Upper lobe of left lung (tissue), 6 donors: ENCODE measurements around the gene RB1. TPM values are rescaled to one million over a fixed set of nuclear protein-coding genes. Genes with fewer than 3 reads are reported as not detected.
A peak's percentile ranks its signal among the peaks of the same experiment; 100 is the strongest.

Source experiments
- ATAC-seq, 2 donors: fragments of 200-7000 bp; cut with Tn5 transposase; one replicate each; pipeline ENCODE4 v1.9.1; 2022; ENCODE audit warnings: mild to moderate bottlenecking in 2 of 2, moderate library complexity in 2 of 2; ENCODE audit not compliant: low FRiP score in 2 of 2
- DNase-seq, 2 donors: peaks; one replicate each; pipeline ENCODE4 v3.0.0-alpha.2; 2019 to 2020
- H3K27ac ChIP-seq, 4 donors: fragments of 200-600 bp; sonication (generic); one replicate each; pipeline ENCODE4 v1.5.1; 2016 to 2019
- H3K27me3 ChIP-seq, 4 donors: fragments of 200-600 bp; sonication (generic); one replicate each; pipeline ENCODE4 v1.5.1; 2017 to 2019
- H3K36me3 ChIP-seq, 4 donors: fragments of 200-600 bp; sonication (generic); one replicate each; pipeline ENCODE4 v1.5.1; 2016 to 2019
- H3K4me1 ChIP-seq, 4 donors: fragments of 200-600 bp; sonication (generic); one replicate each; pipeline ENCODE4 v1.5.1; 2018 to 2019
- H3K4me3 ChIP-seq, 4 donors: fragments of 200-600 bp; sonication (generic); one replicate each; pipeline ENCODE4 v1.5.1; 2017 to 2019; ENCODE audit warnings: mild to moderate bottlenecking in 2 of 4, moderate library complexity in 1 of 4
- H3K9me3 ChIP-seq, 4 donors: fragments of 200-600 bp; sonication (generic); one replicate each; pipeline ENCODE4 v1.5.1; 2018 to 2019
- CTCF ChIP-seq, 6 experiments: fragments of 450-650 bp in 4 of 6; fragments of 200-600 bp in 2 of 6; sonication (generic) in 2 of 6; IDR thresholded peaks; one replicate each; pipeline ENCODE4 v1.5.1; 2016 to 2019; ENCODE audit warnings: antibody characterized with exemption in 6 of 6
- EP300 ChIP-seq, 4 donors: sonication (generic); formaldehyde crosslinking; IDR thresholded peaks; one replicate each; pipeline ENCODE4 v1.5.1; 2017; ENCODE audit warnings: antibody characterized with exemption in 4 of 4, control low read depth in 2 of 4
- POLR2A ChIP-seq, 4 donors: fragments of 450-650 bp; IDR thresholded peaks; one replicate each; pipeline ENCODE4 v1.5.1; 2016 to 2017; ENCODE audit warnings: antibody characterized with exemption in 4 of 4, mild to moderate bottlenecking in 2 of 4
- POLR2AphosphoS5 ChIP-seq, 2 donors: sonication (generic); formaldehyde crosslinking; IDR thresholded peaks; one replicate each; pipeline ENCODE4 v1.5.1; 2017; ENCODE audit warnings: antibody characterized with exemption in 2 of 2
- WGBS, 2 donors: methylation state at CpG; one replicate each; pipeline ENCODE4 v1.1.5; 2017 to 2018; 5-methylcytosine and 5-hydroxymethylcytosine counted together
- total RNA-seq, 6 donors: library from RNA; depleted of rRNA in 4 of 6; stranded (reverse); fragments of >200 nt in 4 of 6; gene quantifications; one replicate each; pipeline versions ENCODE4 v1.1.0 to v1.2.1, GENCODE V29; 2016 to 2021
- donor health status: DM: no; HTN: no; CAD: no; lungs with moderate emphysema.
- donor health status: DM: no; HTN: yes; CAD: no; lungs with severe emphysema.

RB1 gene
- total RNA-seq, 6 donors from 2014 or later, result 20.2 to 46.6 (median 32.9) TPM

- Histone ChIP-seq H3K36me3 (no peaks in the 10 kb centered on the region), H3K27me3 (no peaks in the 10 kb centered on the region), H3K4me1 (peaks cover 0 to 19% (median 9%) of the 10 kb centered on the region in 4 donors), H3K27ac (no peak overlapping the region), H3K4me3 (no peak overlapping the region), H3K9me3 (no peaks in the 10 kb centered on the region)
- TF ChIP-seq EP300 (IDR thresholded peaks at IDR 0.05), result no peak
- TF ChIP-seq POLR2A (IDR thresholded peaks at IDR 0.05), result no peak
- no peak for TF ChIP-seq CTCF (IDR thresholded peaks at IDR 0.05)
- no peak for TF ChIP-seq POLR2AphosphoS5 (IDR thresholded peaks at IDR 0.05)
- 90 to 93% methylated on average over 3 of the region's 3 CpGs for WGBS, 2 donors
- ATAC-seq (no peak), DNase-seq (no peak)
Observed at GRCh38 chr13:48429036-48429435, 125.5 kb downstream of the RB1 start.

GRCh38 chr13:48429886-48430285 lies 126.3 kb downstream of the RB1 start:
- H3K27me3 ChIP-seq, result no peaks in the 10 kb centered on the region
- peaks cover 0 to 19% (median 9%) of the 10 kb centered on the region in 4 donors for H3K4me1 ChIP-seq
- no peak overlapping the region for H3K27ac ChIP-seq
- DNase-seq (no peak), ATAC-seq (no peak)
- H3K36me3 ChIP-seq, result no peaks in the 10 kb centered on the region
- no peak for TF ChIP-seq POLR2A (IDR thresholded peaks at IDR 0.05)
- no peak for TF ChIP-seq EP300 (IDR thresholded peaks at IDR 0.05)
- no peak for TF ChIP-seq CTCF (IDR thresholded peaks at IDR 0.05)
- TF ChIP-seq POLR2AphosphoS5 (IDR thresholded peaks at IDR 0.05), result no peak
- H3K9me3 ChIP-seq, result no peaks in the 10 kb centered on the region
- no peak overlapping the region for H3K4me3 ChIP-seq

GRCh38 chr13:48431431-48431830 lies 127.9 kb downstream of the RB1 start:
- WGBS, 2 donors, result 47 to 48% methylated on average over 5 of the region's 5 CpGs
- no peaks in the 10 kb centered on the region for H3K36me3 ChIP-seq
- peak overlapping the region in 3 of 4 donors; percentile 26 to 51 (median 49) for H3K27ac ChIP-seq
- no peaks in the 10 kb centered on the region for H3K27me3 ChIP-seq
- peaks cover 8 to 23% (median 13%) of the 10 kb centered on the region in 4 donors for H3K4me1 ChIP-seq
- H3K9me3 ChIP-seq, result no peaks in the 10 kb centered on the region
- no peak for DNase-seq
- TF ChIP-seq CTCF (IDR thresholded peaks at IDR 0.05) (no peak), POLR2A (IDR thresholded peaks at IDR 0.05) (no peak), POLR2AphosphoS5 (IDR thresholded peaks at IDR 0.05) (no peak), EP300 (IDR thresholded peaks at IDR 0.05) (no peak)
- no peak overlapping the region for H3K4me3 ChIP-seq
- ATAC-seq, result no peak

- TF ChIP-seq EP300 (IDR thresholded peaks at IDR 0.05), result no peak
- TF ChIP-seq POLR2AphosphoS5 (IDR thresholded peaks at IDR 0.05), result no peak
- no peak for TF ChIP-seq POLR2A (IDR thresholded peaks at IDR 0.05)
- no peak for TF ChIP-seq CTCF (IDR thresholded peaks at IDR 0.05)
- Histone ChIP-seq H3K36me3 (no peaks in the 10 kb centered on the region), H3K4me3 (no peak overlapping the region), H3K27me3 (no peaks in the 10 kb centered on the region), H3K4me1 (peaks cover 12 to 29% (median 17%) of the 10 kb centered on the region in 4 donors), H3K27ac (peak overlapping the region in 3 of 4 donors; percentile 26 to 51 (median 49)), H3K9me3 (no peaks in the 10 kb centered on the region)
- 39 to 41% methylated on average over 2 of the region's 2 CpGs for WGBS, 2 donors
- ATAC-seq (no peak), DNase-seq (no peak)
Observed at GRCh38 chr13:48431987-48432615, 128.6 kb downstream of the RB1 start.

- no peaks in the 10 kb centered on the region for H3K36me3 ChIP-seq
- H3K27ac ChIP-seq, result no peak overlapping the region
- peaks cover 16 to 22% (median 19%) of the 10 kb centered on the region in 4 donors for H3K4me1 ChIP-seq
- H3K9me3 ChIP-seq, result no peaks in the 10 kb centered on the region
- TF ChIP-seq EP300 (IDR thresholded peaks at IDR 0.05) (no peak), POLR2A (IDR thresholded peaks at IDR 0.05) (no peak), POLR2AphosphoS5 (IDR thresholded peaks at IDR 0.05) (no peak), CTCF (IDR thresholded peaks at IDR 0.05) (no peak)
- H3K27me3 ChIP-seq, result no peaks in the 10 kb centered on the region
- DNase-seq (no peak), ATAC-seq (no peak)
- 93 to 96% methylated on average over 3 of the region's 3 CpGs for WGBS, 2 donors
- no peak overlapping the region for H3K4me3 ChIP-seq
Observed at GRCh38 chr13:48434200-48434599, 130.6 kb downstream of the RB1 start.
